Colonic mucosa (tissue), 4 donors: ENCODE data around the gene INPP5A. TPM values are rescaled to one million over a fixed set of nuclear protein-coding genes. Genes with fewer than 3 reads are reported as not detected.

ENCODE experiments used
- DNase-seq: peaks from one replicate; pipeline ENCODE4 v3.0.0-alpha.2; 2020
- H3K27ac ChIP-seq: fragments of 200-600 bp; one replicate; pipeline ENCODE4 v1.8.0; 2021
- H3K27me3 ChIP-seq: fragments of 200-600 bp; one replicate; pipeline ENCODE4 v1.8.0; 2021
- H3K36me3 ChIP-seq: fragments of 200-600 bp; one replicate; pipeline ENCODE4 v1.8.0; 2021
- H3K4me1 ChIP-seq: fragments of 200-600 bp; one replicate; pipeline ENCODE4 v1.8.0; 2021; ENCODE audit warnings: mild to moderate bottlenecking
- H3K4me3 ChIP-seq: fragments of 200-600 bp; one replicate; pipeline ENCODE4 v1.8.0; 2021
- H3K9ac ChIP-seq, 2 donors: one replicate each; pipeline ENCODE4 v1.7.0; 2013; ENCODE audit warnings: control low read depth in 2 of 2, low read depth in 2 of 2, low read length in 2 of 2
- H3K9me3 ChIP-seq: fragments of 200-600 bp; one replicate; pipeline ENCODE4 v1.8.0; 2021
- CTCF ChIP-seq: fragments of 200-600 bp; IDR thresholded peaks from one replicate; pipeline ENCODE4 v1.8.0; 2022; ENCODE audit warnings: antibody characterized with exemption, mild to moderate bottlenecking
- intact Hi-C: fragments of 100-400 bp; cut with DNase I; formaldehyde crosslinking; loops from one replicate; pipeline ENCODE4 v1.14.1; 2022
- total RNA-seq, 2 donors: library from RNA; stranded (reverse); fragmentation: NEBNext Ultra II Directional in 1 of 2; extraction: Animal tissue kit (Norgen Biotek cat#: 25700) in 1 of 2; gene quantifications; one replicate each; pipeline ENCODE4 v1.2.1, GENCODE V29; 2021
- donor health status: healthy.
- donor health status: DM: no; HTN: no; CAD: no.
- donor health status: DM: no; HTN: no; CAD: no.

Gene INPP5A
- total RNA-seq, 2 donors from 2014 or later: 29.9 to 41.5 TPM

GRCh38 chr10:132715776-132716680 lies 178.4 kb downstream of the INPP5A start:
- no peak for TF ChIP-seq CTCF
- DNase-seq: no peak
- no peaks in the 10 kb centered on the region for H3K9me3 ChIP-seq
- H3K9ac ChIP-seq: no peak overlapping the region
- H3K4me1 ChIP-seq: no peaks in the 10 kb centered on the region
- intact Hi-C loops: no loop called here
- no peaks in the 10 kb centered on the region for H3K36me3 ChIP-seq
- H3K27ac ChIP-seq: no peak overlapping the region
- H3K4me3 ChIP-seq: no peak overlapping the region
- no peaks in the 10 kb centered on the region for H3K27me3 ChIP-seq

DNA sequence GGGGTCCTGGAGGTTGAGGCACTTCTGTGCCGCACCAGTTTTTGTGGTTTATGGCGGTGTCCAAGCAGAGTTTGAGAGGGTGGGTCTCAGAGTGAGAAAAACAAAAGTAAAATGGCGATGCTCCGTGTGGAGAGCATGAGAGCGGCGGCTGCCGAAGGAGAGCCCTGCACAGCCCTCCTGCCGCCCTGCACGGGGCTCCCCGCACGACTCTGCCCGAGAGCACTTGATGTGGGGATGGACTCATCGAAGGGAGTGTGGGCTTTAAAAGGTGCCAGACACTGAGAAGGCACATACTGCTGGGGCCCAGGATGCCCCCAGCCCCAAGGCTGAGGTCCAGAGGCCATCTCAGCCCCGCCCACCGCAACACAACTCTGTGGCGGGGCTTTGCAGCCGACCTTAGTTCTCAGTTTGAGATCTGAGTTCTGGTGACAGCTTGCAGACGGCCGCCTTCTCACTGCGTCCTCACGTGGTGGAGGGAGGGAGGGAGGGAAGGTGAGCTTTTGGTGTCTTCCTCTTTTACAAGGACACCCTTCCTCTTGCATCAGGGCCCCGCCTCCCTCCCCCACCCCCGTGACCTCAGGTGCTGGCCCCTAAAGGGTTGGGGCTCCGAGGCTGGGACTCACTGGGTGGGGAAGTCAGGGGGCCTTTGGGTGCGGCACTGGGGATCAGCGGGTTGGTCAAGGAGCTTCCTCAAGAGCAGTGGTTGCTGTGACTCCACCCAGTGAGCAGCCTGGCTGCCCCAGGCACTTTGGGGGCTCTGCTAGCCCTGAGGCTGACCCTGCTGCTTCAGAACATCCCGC lies 179.3 kb downstream of the INPP5A start:
- Histone ChIP-seq H3K4me1 (no peaks in the 10 kb centered on the region), H3K27ac (no peak overlapping the region), H3K27me3 (no peaks in the 10 kb centered on the region), H3K9ac (no peak overlapping the region), H3K36me3 (no peaks in the 10 kb centered on the region), H3K9me3 (no peaks in the 10 kb centered on the region), H3K4me3 (no peak overlapping the region)
- no peak for DNase-seq
- intact Hi-C loops: no loop called here
- TF ChIP-seq CTCF: no peak

DNA sequence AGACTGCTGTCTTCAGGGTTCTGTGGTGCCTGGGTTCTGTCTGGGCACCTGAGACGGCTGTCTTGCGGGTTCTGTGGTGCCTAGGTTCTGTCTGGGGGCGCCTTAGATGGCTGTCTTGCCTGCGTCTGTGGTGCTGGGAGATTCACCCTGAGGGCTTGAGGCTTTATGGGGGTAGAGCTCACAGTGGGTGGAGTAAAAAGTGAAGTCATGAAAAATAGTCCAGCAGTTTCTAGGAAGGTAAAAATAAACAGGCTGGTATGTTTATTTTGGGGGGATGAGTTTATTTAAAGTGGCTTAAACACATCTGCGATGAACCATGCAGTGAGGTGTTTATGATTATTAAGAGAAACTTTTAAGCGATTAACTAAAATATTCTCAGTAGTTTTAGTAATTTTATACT lies 184.1 kb downstream of the INPP5A start:
- no peak overlapping the region for H3K27ac ChIP-seq
- H3K27me3 ChIP-seq: no peaks in the 10 kb centered on the region
- no peaks in the 10 kb centered on the region for H3K4me1 ChIP-seq
- no peak overlapping the region for H3K4me3 ChIP-seq
- H3K9me3 ChIP-seq: no peaks in the 10 kb centered on the region
- no peaks in the 10 kb centered on the region for H3K36me3 ChIP-seq
- no peak overlapping the region for H3K9ac ChIP-seq
- intact Hi-C loops: no loop called here
- TF ChIP-seq CTCF: no peak
- DNase-seq: no peak

DNA sequence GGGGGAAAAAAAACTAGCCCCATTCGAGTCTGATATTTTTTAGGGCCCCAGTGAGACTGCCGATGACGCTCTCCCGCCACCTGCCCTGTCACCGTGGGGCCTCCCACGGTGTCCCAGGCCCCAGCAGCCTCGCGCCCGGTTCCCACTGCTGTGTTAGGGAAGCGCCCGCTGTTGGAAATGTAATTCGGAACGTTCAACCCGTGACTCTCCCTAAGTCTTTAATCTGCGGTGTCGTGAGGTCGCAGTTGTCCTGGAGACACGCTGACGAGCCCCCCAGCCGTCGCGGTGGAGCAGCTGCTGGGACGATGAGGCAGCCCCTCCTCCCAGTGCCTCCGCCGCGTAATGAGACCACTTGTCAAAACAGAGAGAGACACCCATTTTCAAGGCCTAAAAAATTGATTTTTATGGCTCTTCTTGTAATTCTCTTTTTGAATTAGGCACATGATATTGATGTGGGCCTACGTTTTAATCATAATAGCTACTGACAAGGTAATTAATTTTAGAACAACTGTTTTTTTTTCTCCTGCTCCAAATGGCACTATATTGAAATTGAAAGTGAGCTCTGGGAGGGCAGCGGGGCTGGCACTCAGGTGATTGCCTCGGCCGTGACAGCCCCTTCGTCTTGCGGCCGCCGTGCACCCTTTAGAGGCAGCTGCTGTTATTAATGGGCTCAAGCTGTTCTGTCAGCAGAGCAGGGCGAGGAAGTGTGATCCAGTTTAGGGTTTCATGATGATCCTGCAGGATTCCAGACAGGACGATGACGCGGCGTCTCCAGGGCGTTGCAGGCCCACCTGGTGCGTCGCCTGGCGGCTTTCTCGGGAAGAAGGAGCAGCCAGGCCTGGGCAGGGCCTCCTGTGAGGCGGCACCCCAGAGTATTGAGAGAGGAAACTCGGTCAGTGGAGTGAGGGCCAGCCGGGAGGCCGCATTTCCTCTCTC lies 185.1 kb downstream of the INPP5A start:
- H3K4me3 ChIP-seq: no peak overlapping the region
- TF ChIP-seq CTCF: no peak
- no peak overlapping the region for H3K9ac ChIP-seq
- no peak overlapping the region for H3K27ac ChIP-seq
- H3K27me3 ChIP-seq: no peaks in the 10 kb centered on the region
- no peak for DNase-seq
- intact Hi-C loops: no loop called here
- H3K9me3 ChIP-seq: no peaks in the 10 kb centered on the region
- H3K36me3 ChIP-seq: no peaks in the 10 kb centered on the region
- no peaks in the 10 kb centered on the region for H3K4me1 ChIP-seq
